Hepatic stellate cell (primary cell): ENCODE results near the gene ZNF285.
A peak's percentile ranks its signal among the peaks of the same experiment; 100 is the strongest.
"Not testable (repeated sequence)": the region's sequence is repeated elsewhere in the genome, so short reads cannot be mapped to it uniquely, and the experiment has no call there.

Experiments used
- DNase-seq: peaks from one replicate; pipeline ENCODE4 v3.0.0; 2011; ENCODE audit warnings: low spot score

The ZNF285 gene

DNA sequence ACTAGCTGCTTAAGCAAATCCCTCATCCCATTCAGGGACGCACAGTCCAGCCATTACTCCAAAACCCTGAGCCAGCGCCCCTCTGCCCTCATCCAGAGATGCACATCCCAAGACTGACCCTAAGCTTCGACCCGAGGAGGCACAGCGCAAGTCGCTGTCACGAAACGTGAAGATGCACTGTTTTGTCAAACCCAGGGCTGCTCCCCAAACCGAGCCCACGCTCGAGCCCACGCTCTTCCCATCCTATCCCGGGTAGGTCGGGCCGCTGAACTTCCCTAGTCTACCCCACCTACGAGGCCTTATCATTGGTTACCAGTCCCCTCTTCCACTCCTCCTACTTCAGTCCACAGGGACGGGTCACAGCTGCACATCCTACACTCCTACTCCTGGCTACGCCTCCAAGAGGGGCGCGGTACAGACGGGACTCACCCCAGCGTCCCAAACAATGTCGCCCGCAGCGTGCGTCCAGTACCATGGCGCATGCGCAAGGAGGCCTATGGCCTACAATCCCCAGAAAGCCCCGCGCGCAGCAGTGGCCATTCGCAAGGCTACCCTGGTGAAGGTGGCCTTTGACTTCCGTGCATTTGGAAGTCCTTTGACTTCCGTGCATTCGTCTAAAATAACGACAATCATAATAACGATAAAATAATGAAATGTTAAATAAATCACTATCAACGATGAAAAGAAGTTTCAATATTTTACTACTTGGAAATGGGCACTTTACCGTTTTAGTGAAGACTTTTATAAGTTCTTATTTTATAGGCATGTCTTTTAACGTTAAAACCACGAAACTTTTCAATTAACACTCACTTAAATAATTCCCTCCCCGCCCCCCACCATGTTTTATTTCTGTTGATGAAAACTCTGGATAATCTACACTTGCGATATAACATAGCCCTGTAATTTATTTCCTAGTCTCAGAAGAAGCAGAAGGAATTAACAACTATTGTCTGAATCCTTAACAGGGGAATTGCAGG is at the start of gene ZNF285:
ZNF285 (minus strand) TSS at position 470 of the 977 bp plus-strand sequence. CDS start 4,395 bp downstream, outside the sequence.
- DNase-seq = peak; percentile 96

- DNase-seq = peak; percentile 90
Observed at GRCh38 chr19:44447916-44448674, 46.7 kb upstream of the ZNF285 start, which contains the start of gene ZNF229. Gene ZNF229 (minus strand): TSS chr19:44448472. CDS start chr19:44442847, 5,625 bp downstream.

DNA sequence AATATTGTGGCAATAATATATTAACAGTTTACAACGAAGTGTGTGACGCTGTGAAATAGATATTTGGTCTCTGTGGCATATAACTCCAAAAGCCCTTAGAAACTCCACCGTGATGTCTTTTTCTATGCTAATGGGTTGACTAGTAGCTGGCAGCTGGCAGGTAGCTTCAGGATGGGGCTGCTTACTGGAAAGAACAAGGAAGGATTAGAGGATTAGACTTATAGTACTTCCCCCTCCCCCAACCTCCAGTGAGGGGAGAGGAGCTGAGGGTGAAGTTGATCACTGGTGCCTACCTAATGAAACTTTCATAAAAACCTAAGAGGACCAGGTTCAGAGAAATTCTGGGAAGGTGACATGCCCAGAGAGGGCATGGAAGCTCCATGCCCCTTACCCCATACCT is 37.0 kb upstream of the ZNF285 start:
- no peak for DNase-seq

DNA sequence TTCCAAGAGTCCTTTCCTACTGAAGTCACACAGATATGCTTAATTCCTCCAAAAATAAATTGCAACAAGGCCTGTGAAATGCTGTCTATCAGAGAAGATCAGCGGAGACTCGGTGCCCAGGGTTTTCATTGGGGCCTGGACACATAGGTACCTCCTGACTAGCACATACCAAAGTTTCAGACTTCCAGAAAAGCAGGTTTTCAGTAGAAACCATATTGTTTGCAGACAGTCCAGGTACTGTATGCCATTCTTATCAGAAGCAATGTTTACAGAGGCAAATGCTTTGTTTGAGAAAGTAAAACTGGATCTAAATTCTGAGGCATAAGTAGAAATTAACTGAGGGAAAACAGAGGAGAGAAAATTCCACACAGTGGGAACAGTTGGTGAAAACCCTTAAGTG is 34.0 kb upstream of the ZNF285 start:
- DNase-seq = no peak

DNA sequence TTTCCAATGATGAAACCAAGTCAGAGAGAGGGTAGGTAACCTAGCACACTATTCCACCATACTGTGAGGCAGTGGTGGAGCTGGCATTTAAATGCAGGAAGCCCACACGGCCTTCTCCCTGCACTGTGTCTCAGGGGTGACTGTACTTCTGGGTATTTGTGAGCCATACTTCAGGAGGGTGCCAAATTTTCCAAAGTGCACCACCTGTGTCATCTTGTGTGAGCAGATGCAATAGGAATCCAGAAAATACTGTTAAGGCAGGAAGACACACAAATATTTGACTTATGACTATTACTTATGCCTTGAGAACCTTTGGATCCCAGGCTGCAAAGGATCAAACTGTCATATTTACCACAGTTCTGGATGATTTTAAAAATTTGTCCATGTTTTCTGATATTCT is 29.5 kb upstream of the ZNF285 start:
- no peak for DNase-seq

- DNase-seq = not testable (repeated sequence)
Observed at GRCh38 chr19:44415553-44415952, 14.1 kb upstream of the ZNF285 start.

GRCh38 chr19:44389268-44389667 is 12.1 kb downstream of the ZNF285 start:
- not testable (repeated sequence) for DNase-seq

GRCh38 chr19:44374789-44375188 is 26.6 kb downstream of the ZNF285 start:
- no peak for DNase-seq

DNA sequence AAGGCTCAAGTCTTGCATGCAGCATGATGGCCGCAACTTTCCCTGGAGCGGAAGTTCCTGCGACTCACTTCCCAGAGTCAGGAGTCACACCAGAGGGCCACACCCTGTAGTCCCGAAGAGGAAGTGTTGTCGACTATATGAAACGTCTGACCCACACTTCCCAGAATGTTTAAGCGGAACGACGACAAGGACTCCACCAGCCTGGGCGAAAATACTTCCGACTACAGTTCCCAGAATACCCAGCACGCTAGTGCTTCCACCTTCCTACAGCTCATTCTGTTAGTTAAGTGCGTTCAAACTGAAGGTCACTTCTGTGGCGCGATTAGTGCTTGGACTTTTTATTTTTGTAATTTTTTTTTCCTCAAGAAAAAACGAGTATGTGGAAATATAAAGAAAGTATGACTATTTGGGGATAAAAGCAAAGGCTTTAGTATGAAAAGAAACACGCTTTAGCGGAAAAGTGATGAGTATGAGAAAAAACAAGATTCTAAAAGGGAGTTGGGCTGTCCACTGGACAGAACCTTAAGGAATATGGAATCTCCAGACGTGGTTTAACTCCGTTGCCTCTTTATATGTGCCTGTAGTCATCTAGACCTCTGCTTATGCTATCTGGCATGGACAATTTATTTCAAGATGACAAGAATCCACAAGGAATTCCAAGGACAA is 29.5 kb downstream of the ZNF285 start:
- no peak for DNase-seq

DNA sequence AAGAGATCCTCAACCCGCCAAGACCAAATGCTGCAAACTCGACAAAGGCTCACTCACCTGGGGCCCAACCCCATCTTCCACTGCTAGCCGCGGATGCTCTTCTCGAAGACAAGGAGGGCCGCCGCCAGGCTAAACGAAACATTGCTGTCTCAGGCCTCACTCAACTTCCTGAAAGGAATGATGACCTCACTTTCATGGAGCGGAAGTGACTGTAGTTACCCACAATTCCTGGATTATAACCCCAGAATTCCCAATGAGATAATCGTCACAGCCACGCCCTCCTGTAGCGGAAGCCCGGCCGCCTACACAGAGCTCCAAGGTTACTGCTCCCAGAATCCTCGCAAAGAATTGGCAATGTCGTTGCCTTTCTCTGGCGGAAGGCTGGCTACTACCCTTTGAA is 34.4 kb downstream of the ZNF285 start:
- peak; percentile 3 for DNase-seq

DNA sequence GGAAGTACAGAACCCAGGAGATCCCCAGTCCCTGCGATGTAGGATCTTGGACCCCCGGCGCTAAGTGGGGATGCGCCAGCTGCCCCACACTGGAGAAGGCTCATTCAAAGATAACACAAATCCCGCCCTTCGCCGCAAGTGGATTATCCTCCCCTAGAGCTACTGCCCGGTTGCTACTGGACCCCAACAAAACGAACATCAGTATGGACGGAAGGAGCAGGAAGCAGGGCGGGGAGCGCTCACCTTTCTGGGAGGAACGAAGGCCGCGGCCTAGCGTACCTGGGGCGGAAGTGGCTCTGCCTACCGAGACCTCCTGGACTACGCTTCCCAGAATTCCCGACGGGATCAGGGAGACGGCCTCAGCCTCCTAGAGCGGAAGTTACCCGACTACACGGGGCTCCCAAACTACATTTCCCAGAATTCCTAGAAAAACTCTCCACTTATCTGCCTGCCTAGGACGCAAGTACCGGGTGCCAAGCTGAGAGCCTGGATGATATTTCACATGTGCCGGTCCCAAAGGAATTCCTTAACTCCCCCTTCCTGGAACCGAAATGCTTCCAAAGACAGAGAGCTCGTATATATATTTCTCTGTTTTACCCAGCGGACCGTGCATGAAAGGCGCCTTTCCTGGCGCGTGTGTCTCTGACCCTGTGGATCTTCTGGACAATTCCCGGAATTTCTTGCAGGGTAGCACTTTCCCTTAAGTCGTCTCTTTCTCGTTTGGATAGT is 44.9 kb downstream of the ZNF285 start, which contains the start of gene ZNF112:
ZNF112 (minus strand) TSS at position 298 of the 729 bp plus-strand sequence. CDS start 16,141 bp downstream, outside the sequence.
- peak; percentile 37 for DNase-seq

DNA sequence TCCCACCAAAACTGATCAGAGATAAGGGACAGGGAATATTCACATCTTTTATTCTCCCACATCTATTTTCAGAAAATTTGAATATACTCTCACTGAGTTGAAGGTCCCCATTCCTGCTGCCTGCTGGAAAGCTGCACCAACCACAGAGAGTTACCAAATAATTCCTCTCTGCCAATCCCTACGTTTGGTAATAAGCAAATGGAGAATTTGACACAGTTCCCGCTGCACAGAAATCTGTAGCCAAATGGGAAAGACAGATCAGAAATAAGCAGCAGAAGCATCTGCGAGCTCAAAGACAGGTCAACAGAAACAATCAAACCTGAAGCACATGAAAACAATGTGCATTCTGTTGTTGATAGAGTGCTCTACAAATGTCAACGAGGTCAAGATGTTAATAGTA is 54.9 kb downstream of the ZNF285 start:
- no peak for DNase-seq

GRCh38 chr19:44345959-44346358 is 55.4 kb downstream of the ZNF285 start:
- no peak for DNase-seq

DNA sequence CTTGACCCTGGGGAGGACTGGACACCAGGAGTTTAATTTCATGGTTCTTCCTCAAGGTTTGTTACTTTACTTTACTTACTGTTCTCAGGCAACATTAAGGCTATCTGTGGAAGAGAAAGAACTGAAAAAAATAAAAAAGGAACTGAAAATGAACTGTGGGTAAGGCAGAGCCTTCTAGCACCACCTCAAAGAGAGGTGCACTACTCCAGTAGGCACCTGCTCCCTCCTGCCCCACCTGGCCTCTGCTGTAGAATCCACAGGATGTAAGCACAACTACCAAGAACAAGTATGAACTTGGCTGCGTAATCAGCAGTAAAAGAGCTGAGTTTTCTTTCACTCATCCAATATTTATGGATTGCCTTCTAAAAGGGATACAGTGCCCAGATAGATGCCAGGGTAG is 57.2 kb downstream of the ZNF285 start:
- DNase-seq = no peak

DNA sequence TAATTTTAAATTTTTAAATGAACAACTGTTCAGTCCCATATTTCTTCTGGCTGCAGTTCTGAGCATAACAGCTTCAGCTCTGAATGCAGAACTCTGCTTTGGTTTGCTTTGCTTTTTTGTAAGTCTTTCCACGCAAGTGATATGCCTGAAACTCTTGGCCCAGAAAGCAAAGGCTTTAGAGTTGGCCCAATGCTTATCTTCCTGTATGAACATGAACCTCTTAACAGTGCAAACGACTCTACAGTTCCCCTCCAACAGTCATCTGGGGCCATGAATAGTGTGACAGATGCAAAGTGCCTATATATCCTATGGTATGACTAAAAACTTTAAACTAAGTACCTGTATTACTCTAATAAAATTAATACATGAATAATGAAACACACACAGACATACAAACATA is 59.6 kb downstream of the ZNF285 start:
- no peak for DNase-seq

GRCh38 chr19:44334639-44335038 is 66.8 kb downstream of the ZNF285 start:
- DNase-seq = not testable (repeated sequence)
